Right cardiac atrium (tissue), 5 donors: ENCODE data around the gene SEMA5A. TPM values are rescaled to one million over a fixed set of nuclear protein-coding genes. Genes with fewer than 3 reads are reported as not detected.

Experiments used
- ATAC-seq, 2 donors: fragments of 200-7000 bp; cut with Tn5 transposase; one replicate each; pipeline versions ENCODE4 v1.8.0 to v1.9.1; 2020; ENCODE audit warnings: moderate library complexity in 2 of 2, mild to moderate bottlenecking in 1 of 2
- DNase-seq, 3 donors: peaks; one replicate each; pipeline ENCODE4 v3.0.0-alpha.2; 2020
- H3K27ac ChIP-seq: one replicate; pipeline ENCODE4 v1.5.1; 2013; ENCODE audit warnings: mild to moderate bottlenecking, low read length, control low read depth, moderate library complexity
- H3K27me3 ChIP-seq: one replicate; pipeline ENCODE4 v1.6.1; 2013; ENCODE audit not compliant: control insufficient read depth, insufficient read depth
- H3K4me1 ChIP-seq: one replicate; pipeline ENCODE4 v1.6.1; 2013; ENCODE audit warnings: low read length; ENCODE audit not compliant: control insufficient read depth, insufficient read depth
- H3K4me3 ChIP-seq: one replicate; pipeline ENCODE4 v1.5.1; 2013; ENCODE audit warnings: low read length, control low read depth
- H3K9me3 ChIP-seq: one replicate; pipeline ENCODE4 v1.6.1; 2013; ENCODE audit warnings: low read length; ENCODE audit not compliant: control insufficient read depth
- WGBS: extraction: QIAGEN DNeasy Blood & Tissue Kit; methylation state at CpG from one replicate; pipeline ENCODE4 v1.1.7; 2013; 5-methylcytosine and 5-hydroxymethylcytosine counted together
- intact Hi-C, 4 donors: fragments of 100-400 bp; cut with DNase I; formaldehyde crosslinking; loops; one replicate each; pipeline versions ENCODE4 v1.11.0 to v1.14.0; 2022 to 2023
- polyA plus RNA-seq: library from polyadenylated mRNA; stranded (reverse); fragments of 200-250 nt; gene quantifications from one replicate; pipeline ENCODE4 v1.2.3, GENCODE V29; 2013
- total RNA-seq, 4 donors: library from RNA; stranded (reverse); fragmentation: NEBNext Ultra II Directional; extraction: Animal tissue kit (Norgen Biotek cat#: 25700); gene quantifications; one replicate each; pipeline ENCODE4 v1.2.1, GENCODE V29; 2021
- donor health status: healthy with polysubstance abuse.
- donor health status: DM: no; HTN: yes; CAD: no.
- donor health status: DM: no; HTN: no; CAD: no.
- donor health status: DM: no; HTN: yes; CAD: no; lungs with severe emphysema.
- donor health status: DM: yes; HTN: yes; CAD: no.

The SEMA5A gene
- total and polyA plus RNA-seq, 5 donors: 6.7 to 28.2 (median 23.9) TPM

DNA sequence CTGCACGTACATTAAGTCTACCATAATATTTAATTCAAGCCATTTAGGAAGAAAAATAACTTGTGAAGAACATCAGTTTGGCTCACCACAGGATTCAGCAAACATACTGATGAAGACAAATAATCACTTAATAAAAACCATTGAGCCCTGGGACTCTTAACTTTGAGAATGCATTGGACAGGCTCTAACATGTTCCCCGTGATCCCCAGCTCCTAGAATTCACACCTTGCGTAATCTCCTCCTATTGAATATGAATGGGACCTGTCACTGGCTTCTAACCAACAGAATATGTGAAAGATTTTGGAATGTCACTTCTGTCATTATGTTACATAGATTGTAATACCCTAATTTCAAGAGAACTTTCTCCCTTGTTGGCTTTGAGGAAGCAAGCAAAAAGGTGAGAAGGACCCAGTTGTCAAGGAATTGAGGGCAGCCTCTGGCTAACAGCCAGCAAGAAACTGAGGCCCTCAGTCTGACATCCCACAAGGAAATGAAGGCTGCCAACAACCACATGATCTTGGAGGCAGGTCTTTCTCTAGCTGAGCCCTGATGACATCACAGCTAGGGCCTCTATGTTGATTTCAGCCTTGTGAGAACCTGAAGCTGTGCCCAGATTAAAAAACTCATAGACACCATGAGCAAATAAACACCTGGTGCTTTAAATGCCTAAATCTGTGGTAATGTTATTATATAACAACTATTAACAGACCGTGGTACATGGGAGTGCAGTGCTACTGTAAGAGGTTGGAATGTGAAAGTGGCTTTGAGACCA is 433.2 kb downstream of the SEMA5A start:
- 88% methylated on average over 4 of the region's 4 CpGs for WGBS
- ATAC-seq (no peak), DNase-seq (no peak)
- intact Hi-C loops: no loop called here
- H3K27me3 ChIP-seq: no peaks in the 10 kb centered on the region
- H3K4me1 ChIP-seq: no peaks in the 10 kb centered on the region
- H3K4me3 ChIP-seq: no peak overlapping the region
- peaks cover 4% of the 10 kb centered on the region for H3K9me3 ChIP-seq
- H3K27ac ChIP-seq: no peak overlapping the region

GRCh38 chr5:9108162-9108561 is 437.7 kb downstream of the SEMA5A start:
- H3K27me3 ChIP-seq: no peaks in the 10 kb centered on the region
- 87% methylated on average over 6 of the region's 6 CpGs for WGBS

DNA sequence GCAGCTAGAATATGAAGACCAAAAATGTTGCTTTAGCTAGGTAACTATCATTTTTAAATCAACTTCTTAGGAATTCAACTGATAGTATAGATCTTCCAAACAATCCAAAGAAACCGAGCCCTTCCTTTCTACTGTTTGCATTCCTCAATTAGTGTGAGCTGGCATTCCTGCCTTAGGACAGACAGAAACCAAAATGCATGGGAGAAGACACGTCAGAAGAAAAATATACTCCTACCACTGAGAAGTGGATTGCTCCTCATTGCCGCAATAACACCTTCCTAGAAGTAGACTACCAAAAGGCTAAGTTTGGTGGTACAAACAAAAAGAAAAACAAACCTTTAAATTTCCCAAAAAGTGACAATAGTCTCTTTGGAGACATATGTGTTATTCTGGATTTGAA is 440.0 kb downstream of the SEMA5A start:
- no peaks in the 10 kb centered on the region for H3K4me1 ChIP-seq
- ATAC-seq (no peak), DNase-seq (no peak)
- no peak overlapping the region for H3K4me3 ChIP-seq
- 71% methylated on average over 3 of the region's 3 CpGs for WGBS
- H3K27ac ChIP-seq: no peak overlapping the region
- H3K9me3 ChIP-seq: no peaks in the 10 kb centered on the region
- no peaks in the 10 kb centered on the region for H3K27me3 ChIP-seq
- intact Hi-C loops: no loop called here

More at GRCh38 chr5:9108162-9108561, 437.7 kb downstream of the SEMA5A start:
- intact Hi-C loops: no loop called here
- DNase-seq: no peak
- Histone ChIP-seq H3K27ac (no peak overlapping the region), H3K9me3 (peaks cover 4% of the 10 kb centered on the region), H3K4me3 (no peak overlapping the region), H3K4me1 (no peaks in the 10 kb centered on the region)
- ATAC-seq: no peak

DNA sequence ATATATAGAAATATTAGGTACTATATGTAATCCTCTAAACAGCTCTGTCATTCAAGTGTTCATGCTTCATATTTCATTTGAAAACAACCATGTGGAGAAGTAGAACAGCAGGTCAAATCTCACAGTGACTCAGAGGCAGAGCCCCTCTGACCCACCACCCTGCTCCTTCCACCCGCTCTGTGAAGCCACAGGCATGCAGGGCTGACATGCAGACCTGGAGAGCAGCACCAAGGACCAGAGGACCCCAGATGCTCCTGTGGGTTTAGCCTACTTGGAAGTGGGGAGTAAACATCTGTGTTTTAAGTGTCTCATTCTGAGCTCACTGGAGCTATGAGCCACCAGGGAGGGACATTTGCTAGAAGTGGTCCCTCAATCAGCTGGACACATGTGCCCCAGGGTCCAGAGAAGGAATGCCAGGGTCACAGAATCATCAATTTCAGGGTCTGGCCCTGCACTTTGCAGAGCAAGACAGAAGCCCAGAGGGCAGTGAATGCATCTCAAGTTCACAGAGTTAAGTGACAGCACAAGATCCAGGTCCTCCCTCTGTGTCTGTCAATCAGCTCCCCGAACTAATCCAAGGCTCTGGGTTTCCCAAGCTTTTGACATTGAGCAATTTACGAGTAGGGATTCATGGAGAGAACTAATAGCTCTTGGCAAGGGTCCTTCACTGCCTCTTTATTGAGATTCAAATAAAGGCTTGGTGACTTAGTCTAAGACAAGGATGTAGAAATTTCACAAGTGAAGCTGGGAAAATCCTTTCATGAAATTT is 441.1 kb downstream of the SEMA5A start:
- H3K27me3 ChIP-seq: no peaks in the 10 kb centered on the region
- no peaks in the 10 kb centered on the region for H3K9me3 ChIP-seq
- no peaks in the 10 kb centered on the region for H3K4me1 ChIP-seq
- H3K27ac ChIP-seq: no peak overlapping the region
- 68% methylated on average over 3 of the region's 3 CpGs for WGBS
- intact Hi-C loops: no loop called here
- H3K4me3 ChIP-seq: no peak overlapping the region
- ATAC-seq: no peak
- DNase-seq: no peak

GRCh38 chr5:9103290-9103689 is 442.6 kb downstream of the SEMA5A start:
- no peak for ATAC-seq
- Histone ChIP-seq H3K4me3 (no peak overlapping the region), H3K27me3 (no peaks in the 10 kb centered on the region), H3K27ac (no peak overlapping the region), H3K4me1 (no peaks in the 10 kb centered on the region), H3K9me3 (no peaks in the 10 kb centered on the region)
- 76% methylated on average over 4 of the region's 4 CpGs for WGBS
- DNase-seq: no peak
- intact Hi-C loops: no loop called here

GRCh38 chr5:9099689-9100088 is 446.2 kb downstream of the SEMA5A start:
- H3K4me1 ChIP-seq: no peaks in the 10 kb centered on the region
- DNase-seq: no peak
- no peak for ATAC-seq
- no peaks in the 10 kb centered on the region for H3K27me3 ChIP-seq
- WGBS: 85% methylated on average over 2 of the region's 2 CpGs
- no peak overlapping the region for H3K27ac ChIP-seq
- intact Hi-C loops: no loop called here
- H3K9me3 ChIP-seq: no peaks in the 10 kb centered on the region
- no peak overlapping the region for H3K4me3 ChIP-seq

GRCh38 chr5:9098990-9099389 is 446.9 kb downstream of the SEMA5A start:
- intact Hi-C loops: no loop called here
- Histone ChIP-seq H3K27ac (no peak overlapping the region), H3K4me1 (no peaks in the 10 kb centered on the region), H3K27me3 (no peaks in the 10 kb centered on the region), H3K9me3 (no peaks in the 10 kb centered on the region), H3K4me3 (no peak overlapping the region)
- no peak for ATAC-seq
- WGBS: 77% methylated on average over 1 of the region's 1 CpG
- no peak for DNase-seq

- no peaks in the 10 kb centered on the region for H3K4me1 ChIP-seq
- H3K4me3 ChIP-seq: no peak overlapping the region
- no peaks in the 10 kb centered on the region for H3K27me3 ChIP-seq
- no peak for DNase-seq
- no peak for ATAC-seq
- H3K9me3 ChIP-seq: peaks cover 2% of the 10 kb centered on the region
- H3K27ac ChIP-seq: no peak overlapping the region
- intact Hi-C loops: no loop called here
- WGBS: 57% methylated on average over 6 of the region's 6 CpGs
Measured at GRCh38 chr5:9094582-9094981, 451.3 kb downstream of the SEMA5A start.

- Histone ChIP-seq H3K4me3 (no peak overlapping the region), H3K27me3 (no peaks in the 10 kb centered on the region), H3K4me1 (no peaks in the 10 kb centered on the region), H3K27ac (no peak overlapping the region), H3K9me3 (peaks cover 2% of the 10 kb centered on the region)
- DNase-seq (no peak), ATAC-seq (no peak)
- WGBS: 82% methylated on average over 5 of the region's 5 CpGs
- intact Hi-C loops: no loop called here
Measured at GRCh38 chr5:9091896-9092662, 453.8 kb downstream of the SEMA5A start.

GRCh38 chr5:9090381-9091026 is 455.4 kb downstream of the SEMA5A start:
- H3K27ac ChIP-seq: no peak overlapping the region
- no peak overlapping the region for H3K4me3 ChIP-seq
- no peaks in the 10 kb centered on the region for H3K4me1 ChIP-seq
- no peaks in the 10 kb centered on the region for H3K27me3 ChIP-seq
- DNase-seq: no peak
- intact Hi-C loops: no loop called here
- WGBS: 75% methylated on average over 7 of the region's 7 CpGs
- peaks cover 2% of the 10 kb centered on the region for H3K9me3 ChIP-seq
- no peak for ATAC-seq
